Dendritic cell treated with granulocyte-macrophage colony-stimulating factor and Interleukin-4, amounts not matched to agents 40 ng/mL and 50 ng/mL, for 4 days (primary cell): ENCODE data around the gene ENAM.

ENCODE experiments used
- H3K27ac Mint-ChIP-seq: one replicate; pipeline ENCODE4 v1.8.0; 2022; ENCODE audit warnings: mild to moderate bottlenecking, mixed read lengths
- H3K27me3 Mint-ChIP-seq: one replicate; pipeline ENCODE4 v1.8.0; 2022; ENCODE audit warnings: mild to moderate bottlenecking, mixed read lengths
- H3K36me3 Mint-ChIP-seq: one replicate; pipeline ENCODE4 v1.8.0; 2022; ENCODE audit warnings: low read depth, mixed read lengths
- H3K4me1 Mint-ChIP-seq: one replicate; pipeline ENCODE4 v1.8.0; 2022; ENCODE audit warnings: low read depth, mixed read lengths
- H3K4me3 Mint-ChIP-seq: one replicate; pipeline ENCODE4 v1.8.0; 2022; ENCODE audit warnings: mild to moderate bottlenecking, moderate library complexity, mixed read lengths
- H3K9me3 Mint-ChIP-seq: one replicate; pipeline ENCODE4 v1.8.0; 2022; ENCODE audit warnings: mixed read lengths
- intact Hi-C: fragments of 100-400 bp; cut with micrococcal nuclease; formaldehyde crosslinking; loops from one replicate; pipeline ENCODE4 v1.15.0; 2022

The ENAM gene

DNA sequence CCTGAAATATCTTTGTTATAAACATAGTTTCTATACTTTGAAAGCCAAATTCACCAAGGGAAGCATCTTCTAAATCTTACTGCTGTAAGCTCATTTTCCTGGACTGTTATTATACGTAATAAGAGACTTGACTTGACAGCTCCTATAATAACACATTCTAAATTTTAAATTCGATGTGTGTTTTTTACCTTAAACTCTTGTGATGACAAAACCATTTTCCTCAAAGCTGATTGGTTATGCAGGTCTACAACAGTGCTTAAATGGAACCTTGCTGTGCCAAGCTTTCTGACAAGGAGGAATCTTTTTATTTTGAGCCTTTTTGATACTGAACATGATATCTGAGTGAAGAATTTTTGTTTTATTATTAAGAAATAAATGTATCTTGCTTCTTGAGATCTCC, at the start of gene ENAM:
ENAM (plus strand) TSS at position 301 of the 400 bp plus-strand sequence. CDS start 757 bp downstream, outside the sequence.
- Mint-ChIP-seq H3K27ac (no peak within 1 kb of the TSS), H3K4me1 (no peaks in the 10 kb centered on the region), H3K9me3 (no peaks in the 10 kb centered on the region), H3K27me3 (no peaks in the 10 kb centered on the region), H3K4me3 (no peak within 1 kb of the TSS), H3K36me3 (no peaks in the 10 kb centered on the region)
- intact Hi-C loops = no loop called here

DNA sequence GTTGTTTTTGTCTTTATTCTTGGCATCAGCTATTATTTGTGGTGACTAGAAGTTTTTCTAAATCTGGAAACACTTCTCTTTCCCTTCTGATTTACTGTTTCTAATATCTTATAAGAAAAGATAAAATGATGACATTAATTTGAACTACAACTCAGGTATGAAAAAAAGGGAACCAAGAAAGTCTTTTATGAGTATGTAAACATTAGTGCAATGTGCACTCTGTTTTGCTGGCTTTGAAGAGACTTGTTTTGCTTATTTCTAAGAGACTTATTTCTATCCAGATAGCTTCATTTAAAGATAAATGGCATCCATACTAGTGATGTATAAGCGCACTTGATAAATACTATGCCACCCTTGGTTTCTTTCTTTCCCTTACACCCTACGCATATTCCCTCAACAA, 46.6 kb upstream of the ENAM start:
- Mint-ChIP-seq H3K27me3 (no peaks in the 10 kb centered on the region), H3K9me3 (no peaks in the 10 kb centered on the region), H3K27ac (no peak overlapping the region), H3K4me3 (no peak overlapping the region), H3K4me1 (no peaks in the 10 kb centered on the region), H3K36me3 (no peaks in the 10 kb centered on the region)
- intact Hi-C loops = no loop called here

DNA sequence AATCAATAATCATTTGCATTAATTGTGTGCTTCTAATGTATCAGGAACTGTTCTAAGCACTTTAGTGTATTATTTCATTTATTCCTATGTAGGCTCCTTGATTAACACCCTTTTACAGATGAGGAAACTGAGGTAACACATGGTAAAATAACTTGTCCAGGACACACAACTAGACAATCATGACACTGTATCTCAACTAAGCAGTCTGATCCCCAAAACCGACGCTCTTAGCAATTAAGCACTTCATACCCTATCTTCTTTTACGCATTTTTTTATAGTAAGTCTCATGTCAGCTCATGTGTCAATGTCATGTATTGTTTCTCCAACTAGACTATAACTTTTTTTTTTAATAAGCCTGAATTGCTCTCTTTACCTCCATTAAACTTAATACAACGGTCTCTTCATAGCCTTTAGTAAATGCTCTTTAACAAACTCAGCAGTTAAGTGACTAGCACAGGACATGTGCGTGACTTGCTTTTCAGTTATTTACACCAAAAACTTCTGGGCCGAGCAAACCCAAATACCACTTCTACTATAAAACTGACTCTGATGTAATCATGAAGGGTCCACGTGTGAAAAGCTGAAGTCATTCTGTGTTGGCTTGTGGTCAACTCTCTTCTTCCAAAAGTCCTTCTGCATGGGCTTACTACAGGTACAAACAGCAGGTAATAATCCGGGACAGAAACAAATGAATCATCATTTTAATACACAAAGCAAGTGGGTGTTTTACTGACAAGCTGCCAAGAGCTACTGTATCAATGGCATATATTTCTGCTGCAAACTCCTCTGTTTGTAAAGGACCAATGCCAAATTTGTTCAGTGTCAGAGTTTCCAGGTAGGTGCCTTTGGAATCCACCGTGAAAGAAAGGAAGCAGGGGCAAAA, 44.4 kb upstream of the ENAM start:
- Mint-ChIP-seq H3K36me3 (no peaks in the 10 kb centered on the region), H3K27me3 (no peaks in the 10 kb centered on the region), H3K4me1 (no peaks in the 10 kb centered on the region), H3K27ac (no peak overlapping the region), H3K4me3 (no peak overlapping the region), H3K9me3 (no peaks in the 10 kb centered on the region)
- intact Hi-C loops = no loop called here

GRCh38 chr4:70586841-70587240, 41.7 kb upstream of the ENAM start:
- Mint-ChIP-seq H3K4me1 (peaks cover 17% of the 10 kb centered on the region), H3K36me3 (no peaks in the 10 kb centered on the region), H3K9me3 (no peaks in the 10 kb centered on the region), H3K27ac (no peak overlapping the region), H3K4me3 (no peak overlapping the region), H3K27me3 (no peaks in the 10 kb centered on the region)
- intact Hi-C loops = no loop called here

- H3K36me3 Mint-ChIP-seq = no peaks in the 10 kb centered on the region
- intact Hi-C loops = no loop called here
- H3K27me3 Mint-ChIP-seq = no peaks in the 10 kb centered on the region
- peaks cover 17% of the 10 kb centered on the region for H3K4me1 Mint-ChIP-seq
- no peak overlapping the region for H3K4me3 Mint-ChIP-seq
- H3K9me3 Mint-ChIP-seq = no peaks in the 10 kb centered on the region
- H3K27ac Mint-ChIP-seq = no peak overlapping the region
Measured at GRCh38 chr4:70589785-70590184, 38.8 kb upstream of the ENAM start.

- Mint-ChIP-seq H3K27me3 (no peaks in the 10 kb centered on the region), H3K4me3 (no peak within 1 kb of the TSS), H3K36me3 (no peaks in the 10 kb centered on the region), H3K9me3 (no peaks in the 10 kb centered on the region), H3K27ac (no peak within 1 kb of the TSS), H3K4me1 (peaks cover 17% of the 10 kb centered on the region)
- intact Hi-C loops = no loop called here
Measured at GRCh38 chr4:70591955-70592582, 36.5 kb upstream of the ENAM start, which contains the start of gene AMBN. Gene AMBN (plus strand): TSS chr4:70592256. CDS start chr4:70592359, 103 bp downstream.

- no peaks in the 10 kb centered on the region for H3K9me3 Mint-ChIP-seq
- peaks cover 17% of the 10 kb centered on the region for H3K4me1 Mint-ChIP-seq
- no peak overlapping the region for H3K4me3 Mint-ChIP-seq
- H3K27ac Mint-ChIP-seq = no peak overlapping the region
- no peaks in the 10 kb centered on the region for H3K36me3 Mint-ChIP-seq
- intact Hi-C loops = no loop called here
- H3K27me3 Mint-ChIP-seq = no peaks in the 10 kb centered on the region
Measured at GRCh38 chr4:70594196-70594595, 34.3 kb upstream of the ENAM start.

DNA sequence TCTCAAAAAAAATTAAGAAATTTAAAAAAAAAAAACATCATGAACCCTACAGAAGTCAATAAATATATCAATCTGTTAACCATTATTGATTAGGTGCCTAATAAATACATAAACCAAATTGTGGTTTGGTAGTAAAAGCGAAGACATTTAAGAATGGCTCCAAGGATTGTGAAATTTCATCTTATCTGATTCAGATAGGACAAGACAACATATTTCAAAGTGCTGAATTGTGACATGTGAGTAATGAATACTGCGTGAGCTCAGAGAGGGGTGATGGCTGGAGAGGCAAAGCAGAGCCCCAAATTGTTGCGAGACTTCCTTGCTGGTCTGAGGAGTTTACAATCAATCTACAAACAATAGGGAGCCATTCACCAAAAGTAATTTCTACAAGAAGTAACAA, 28.2 kb upstream of the ENAM start:
- Mint-ChIP-seq H3K27me3 (no peaks in the 10 kb centered on the region), H3K4me3 (no peak overlapping the region), H3K4me1 (no peaks in the 10 kb centered on the region), H3K36me3 (no peaks in the 10 kb centered on the region), H3K27ac (no peak overlapping the region), H3K9me3 (no peaks in the 10 kb centered on the region)
- intact Hi-C loops = loop anchor here (2.0 kb wide), 1 partner anchor 1114 kb away; no protein-coding TSS in a partner anchor

DNA sequence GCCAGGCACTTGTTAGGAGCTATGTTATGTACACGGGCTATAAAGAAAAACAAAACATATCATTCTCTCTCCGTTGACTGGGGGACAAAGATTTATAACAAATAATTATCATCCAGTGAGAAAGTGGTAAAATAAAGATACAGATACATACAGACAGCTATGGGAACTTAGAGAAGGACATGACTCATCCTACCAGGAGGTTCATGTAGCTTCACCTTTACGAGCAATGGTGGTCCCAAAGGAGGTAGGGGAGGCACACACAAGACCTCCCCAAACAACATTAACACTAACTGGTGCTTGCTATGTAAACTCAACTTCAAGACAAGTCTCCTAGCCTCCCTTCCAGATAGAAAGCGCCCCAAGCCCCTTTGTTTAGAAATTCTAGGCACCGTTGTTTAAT, 27.6 kb upstream of the ENAM start:
- Mint-ChIP-seq H3K4me1 (no peaks in the 10 kb centered on the region), H3K27ac (no peak overlapping the region), H3K27me3 (no peaks in the 10 kb centered on the region), H3K9me3 (no peaks in the 10 kb centered on the region), H3K4me3 (no peak overlapping the region), H3K36me3 (no peaks in the 10 kb centered on the region)
- intact Hi-C loops = loop anchor here (1.0 to 2.0 kb wide), 2 partner anchors 1114 to 1702 kb away; no protein-coding TSS in a partner anchor

DNA sequence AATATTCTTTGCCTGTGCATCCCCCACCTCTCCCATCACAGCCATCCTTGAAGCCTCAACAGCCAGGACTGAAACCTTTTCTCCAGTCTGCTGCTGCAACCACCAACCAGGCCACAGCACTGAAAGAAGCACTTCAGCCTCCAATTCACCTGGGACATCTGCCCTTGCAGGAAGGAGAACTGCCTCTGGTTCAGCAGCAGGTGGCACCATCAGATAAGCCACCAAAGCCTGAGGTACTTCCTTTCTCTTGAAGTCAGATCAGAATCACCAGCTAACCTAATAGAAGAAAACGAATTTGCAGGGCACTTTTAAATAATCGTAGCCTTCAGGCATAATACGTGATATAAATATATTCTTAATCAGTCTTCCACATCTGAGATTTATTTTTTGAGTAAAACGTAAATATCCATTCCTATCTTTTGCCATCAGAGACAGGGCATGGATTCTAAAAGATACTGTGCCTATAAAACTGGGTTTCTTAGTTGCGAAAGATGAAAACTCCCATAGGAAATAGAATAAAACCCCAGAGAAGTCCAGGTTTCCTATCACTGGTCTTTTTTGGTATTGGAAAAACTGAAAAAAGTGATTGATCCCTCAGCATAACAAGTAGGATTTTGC, 27.0 kb upstream of the ENAM start:
- H3K4me3 Mint-ChIP-seq = no peak overlapping the region
- no peak overlapping the region for H3K27ac Mint-ChIP-seq
- H3K4me1 Mint-ChIP-seq = no peaks in the 10 kb centered on the region
- H3K27me3 Mint-ChIP-seq = no peaks in the 10 kb centered on the region
- no peaks in the 10 kb centered on the region for H3K9me3 Mint-ChIP-seq
- intact Hi-C loops = loop anchor here (1.0 to 2.0 kb wide), 2 partner anchors 1113 to 1702 kb away; no protein-coding TSS in a partner anchor
- no peaks in the 10 kb centered on the region for H3K36me3 Mint-ChIP-seq

DNA sequence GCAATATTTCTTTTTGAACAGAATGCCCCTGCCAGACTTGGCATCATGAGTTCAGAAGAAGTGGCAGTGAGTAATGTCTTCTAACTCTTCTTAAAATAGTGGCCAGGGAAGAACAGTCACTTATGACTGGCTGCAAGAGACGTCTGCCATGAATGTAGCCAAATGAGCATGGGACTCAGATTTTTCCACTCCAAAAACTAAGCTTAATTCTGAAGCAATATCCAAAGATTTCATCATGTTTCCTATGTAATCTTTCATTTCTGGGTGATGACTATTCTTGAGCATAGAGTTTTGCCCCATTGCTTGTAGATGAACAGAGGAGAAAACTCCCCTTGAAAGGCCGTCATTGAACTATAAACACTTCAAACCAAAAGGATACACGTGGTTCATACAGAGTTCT, 24.7 kb upstream of the ENAM start:
- Mint-ChIP-seq H3K27ac (no peak overlapping the region), H3K36me3 (no peaks in the 10 kb centered on the region), H3K4me1 (no peaks in the 10 kb centered on the region), H3K27me3 (no peaks in the 10 kb centered on the region), H3K4me3 (no peak overlapping the region), H3K9me3 (no peaks in the 10 kb centered on the region)
- intact Hi-C loops = no loop called here

DNA sequence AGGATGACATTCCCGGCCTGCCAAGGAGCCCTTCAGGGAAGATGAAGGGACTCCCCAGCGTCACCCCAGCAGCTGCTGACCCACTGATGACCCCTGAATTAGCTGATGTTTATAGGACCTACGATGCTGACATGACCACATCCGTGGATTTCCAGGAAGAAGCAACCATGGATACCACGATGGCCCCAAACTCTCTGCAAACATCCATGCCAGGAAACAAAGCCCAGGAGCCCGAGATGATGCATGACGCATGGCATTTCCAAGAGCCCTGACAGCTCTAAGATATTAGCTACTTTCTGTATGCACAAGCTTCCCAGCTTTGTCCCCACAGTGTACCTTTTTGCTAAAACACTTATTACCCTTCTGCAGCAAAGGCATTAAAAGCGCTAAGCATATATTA, 22.1 kb upstream of the ENAM start:
- intact Hi-C loops = no loop called here
- Mint-ChIP-seq H3K36me3 (no peaks in the 10 kb centered on the region), H3K4me1 (no peaks in the 10 kb centered on the region), H3K4me3 (no peak overlapping the region), H3K27ac (no peak overlapping the region), H3K9me3 (no peaks in the 10 kb centered on the region), H3K27me3 (no peaks in the 10 kb centered on the region)

DNA sequence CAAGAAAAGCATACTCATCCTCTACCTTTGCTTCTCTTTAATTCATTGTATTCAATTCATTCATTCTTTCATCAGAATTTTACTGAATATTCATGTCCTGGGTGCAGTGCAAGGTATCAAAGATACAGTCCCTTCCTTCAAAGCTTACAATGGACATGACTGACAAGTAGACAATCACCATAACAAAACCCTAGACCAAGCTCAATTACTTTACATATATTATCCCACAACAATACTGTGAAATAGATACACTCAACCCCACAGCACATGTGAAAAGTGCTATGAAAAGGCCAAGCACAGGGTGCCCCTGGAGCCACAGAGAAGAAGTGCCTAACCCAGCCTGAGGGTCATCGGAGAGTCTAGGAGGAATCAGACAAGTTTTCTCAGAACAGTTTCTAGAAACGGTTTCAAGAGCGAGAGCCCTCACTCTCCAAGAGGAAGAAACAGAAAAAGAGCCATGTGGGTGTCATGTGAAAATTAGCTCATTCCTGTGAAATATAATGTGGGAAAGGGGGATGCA, 21.1 kb upstream of the ENAM start:
- Mint-ChIP-seq H3K27ac (no peak overlapping the region), H3K4me1 (no peaks in the 10 kb centered on the region), H3K27me3 (no peaks in the 10 kb centered on the region), H3K36me3 (no peaks in the 10 kb centered on the region), H3K9me3 (no peaks in the 10 kb centered on the region), H3K4me3 (no peak overlapping the region)
- intact Hi-C loops = no loop called here

DNA sequence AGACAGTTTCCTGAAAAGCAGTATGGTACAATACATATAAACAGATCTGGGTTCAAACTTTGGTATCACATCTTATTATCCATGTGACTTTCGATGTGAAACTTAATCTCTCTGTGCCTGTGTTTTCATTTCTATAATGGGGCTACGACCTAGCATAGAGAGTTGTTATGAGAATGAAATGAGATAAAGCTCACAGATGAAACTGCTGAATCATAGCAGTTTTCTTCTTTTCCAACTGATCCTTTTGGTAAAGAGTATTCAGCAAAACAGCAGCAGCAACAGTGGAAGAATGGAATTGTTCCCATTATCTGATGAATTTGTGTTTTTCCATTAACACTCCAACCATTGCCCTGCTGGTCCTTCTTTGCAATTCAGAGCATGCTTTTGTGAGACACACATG, 20.2 kb upstream of the ENAM start:
- H3K27me3 Mint-ChIP-seq = no peaks in the 10 kb centered on the region
- H3K36me3 Mint-ChIP-seq = no peaks in the 10 kb centered on the region
- H3K4me3 Mint-ChIP-seq = no peak overlapping the region
- no peaks in the 10 kb centered on the region for H3K9me3 Mint-ChIP-seq
- no peak overlapping the region for H3K27ac Mint-ChIP-seq
- H3K4me1 Mint-ChIP-seq = no peaks in the 10 kb centered on the region
- intact Hi-C loops = no loop called here
